HG03442 (cell line): Measurements from ENCODE around the gene ZNF682.
"Not testable (repeated sequence)": the region's sequence is repeated elsewhere in the genome, so short reads cannot be mapped to it uniquely, and the experiment has no call there.

ENCODE experiments used
- ATAC-seq: cut with Tn5 transposase; IDR thresholded peaks from one replicate; pipeline ENCODE4 v1.9.1; 2021; ENCODE audit warnings: mild to moderate bottlenecking, moderate library complexity; ENCODE audit not compliant: unreplicated experiment

The ZNF682 gene

DNA sequence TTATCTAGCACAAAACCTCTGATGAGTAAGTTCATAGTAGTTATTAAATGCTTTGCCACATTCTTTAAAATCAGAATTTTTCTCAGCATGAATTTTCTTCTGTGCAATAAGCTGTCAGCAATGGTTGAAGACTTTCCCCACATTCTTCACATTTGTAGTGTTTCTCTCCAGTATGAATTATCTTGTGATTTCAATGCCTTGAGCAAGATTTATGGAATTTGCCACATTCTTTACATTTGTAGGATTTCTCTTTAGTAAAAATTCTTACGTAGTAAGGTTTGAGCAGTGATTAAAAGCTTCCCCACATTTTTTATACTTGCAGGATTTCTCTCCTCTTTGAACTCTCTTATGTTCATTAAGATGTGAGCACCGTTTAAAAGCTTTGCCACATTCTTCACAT lies 33.6 kb downstream of the ZNF682 start:
- ATAC-seq, result no peak

DNA sequence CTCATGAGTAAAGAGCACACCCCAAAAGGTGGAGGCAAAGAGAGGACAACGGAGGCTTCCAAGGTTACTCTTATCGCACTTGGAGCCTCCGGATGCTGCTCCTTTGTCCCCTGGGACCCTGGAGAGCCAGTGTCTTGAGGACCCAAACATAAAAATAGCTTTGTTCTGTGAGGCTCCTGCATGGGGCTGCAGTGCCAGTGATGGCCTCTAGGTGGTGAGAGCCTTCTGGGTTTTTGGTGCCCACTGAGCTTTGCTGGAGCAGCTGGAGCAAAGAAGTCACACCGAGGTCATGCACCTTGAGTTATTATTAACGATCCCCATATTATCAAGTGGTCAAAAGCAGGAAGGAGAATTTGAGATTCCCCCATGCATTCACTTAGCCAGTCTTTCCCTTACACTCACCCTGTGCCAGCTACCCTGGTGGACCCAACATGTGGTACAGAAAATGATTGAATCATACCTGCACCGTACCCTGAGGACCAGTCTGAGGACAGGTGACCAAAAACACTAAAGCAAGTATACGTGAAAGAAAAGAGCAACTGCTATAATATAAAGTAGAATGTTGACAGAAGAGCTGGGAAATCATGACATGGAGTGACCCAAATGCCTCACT lies 41.5 kb downstream of the ZNF682 start:
- no peak for ATAC-seq

DNA sequence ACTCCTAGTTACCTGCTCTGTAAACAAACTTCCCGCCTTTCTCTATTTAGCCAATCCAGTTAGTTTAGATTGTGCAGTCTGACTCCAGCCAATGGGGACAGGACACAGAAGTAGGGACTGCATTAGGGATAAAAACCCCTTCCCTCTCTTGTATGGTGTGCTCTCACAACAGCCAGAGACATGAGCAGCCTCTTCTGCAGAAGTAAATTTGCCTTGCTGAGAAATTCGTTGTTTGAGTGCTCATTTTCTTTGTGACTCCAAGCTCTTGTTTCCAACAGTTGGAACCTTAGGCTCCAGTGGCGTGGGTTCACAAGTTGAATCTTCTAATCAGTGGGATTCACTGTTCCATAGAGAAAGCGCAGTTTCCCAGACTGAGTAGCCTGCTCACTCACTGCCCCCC lies 72.4 kb downstream of the ZNF682 start:
- no peak for ATAC-seq

DNA sequence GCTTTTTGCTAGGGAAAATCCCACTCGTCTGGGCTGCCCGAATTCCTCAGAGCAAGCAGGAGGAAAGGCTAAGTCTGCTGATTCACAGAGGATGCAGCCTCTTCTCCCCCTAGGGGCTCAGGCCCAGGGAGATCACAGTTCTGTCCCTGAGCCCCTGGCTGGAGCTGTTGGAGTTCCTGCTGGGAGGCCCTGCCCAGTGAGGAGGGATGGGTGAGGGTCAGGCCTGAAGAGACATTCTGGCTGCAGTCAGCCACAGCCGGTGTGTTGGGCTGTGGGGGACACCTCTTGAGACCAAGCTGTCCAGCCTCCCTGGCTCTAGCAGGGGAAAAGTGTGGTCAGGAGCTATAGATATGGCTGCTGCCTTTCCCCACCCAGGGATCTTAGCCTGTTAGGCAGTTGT lies 73.2 kb downstream of the ZNF682 start:
- ATAC-seq, result not testable (repeated sequence)

DNA sequence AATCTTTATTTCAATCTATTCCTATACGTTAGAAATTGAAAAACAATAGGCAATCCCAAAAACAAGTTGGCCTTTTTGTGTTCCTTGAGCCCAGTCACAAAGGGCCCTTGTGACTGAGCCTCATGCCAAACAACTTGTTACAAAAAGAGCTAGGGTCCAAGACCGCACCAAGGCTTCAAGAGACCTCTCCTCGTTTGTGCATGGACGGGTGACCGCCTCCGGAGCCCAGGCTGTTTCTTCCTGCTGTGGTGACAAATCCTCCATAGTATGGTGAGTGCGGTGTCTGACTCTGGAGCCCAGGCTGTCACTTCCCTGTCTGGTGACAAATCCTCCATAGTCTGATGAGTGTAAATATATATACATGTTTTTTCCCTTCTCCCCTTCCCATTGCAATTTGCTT lies 74.9 kb downstream of the ZNF682 start:
- ATAC-seq, result no peak

DNA sequence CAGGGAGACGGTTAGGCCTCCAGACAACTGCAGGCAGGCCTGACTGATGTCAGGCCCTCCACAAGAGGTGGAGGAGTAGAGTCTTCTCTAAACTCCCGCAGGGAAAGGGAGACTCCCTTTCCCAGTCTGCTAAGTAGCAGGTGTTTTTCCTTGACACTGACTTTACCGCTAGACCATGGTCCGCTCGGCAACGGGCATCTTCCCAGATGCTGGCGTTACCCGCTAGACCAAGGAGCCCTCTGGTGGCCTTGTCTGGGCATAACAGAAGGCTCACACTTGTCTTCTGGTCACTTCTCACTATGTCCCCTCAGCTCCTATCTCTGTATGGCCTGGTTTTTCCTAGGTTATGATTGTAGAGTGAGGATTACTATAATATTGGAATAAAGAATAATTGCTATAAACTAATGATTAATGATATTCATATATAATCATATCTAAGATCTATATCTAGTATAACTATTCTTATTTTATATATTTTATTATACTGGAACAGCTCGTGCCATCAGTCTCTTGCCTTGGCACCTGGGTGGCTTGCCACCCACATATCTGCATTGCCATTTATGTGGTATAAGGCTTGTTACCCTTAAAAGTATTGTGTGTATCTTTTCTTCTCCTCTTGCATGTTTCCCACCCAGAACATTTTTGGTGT lies 80.0 kb downstream of the ZNF682 start:
- not testable (repeated sequence) for ATAC-seq

DNA sequence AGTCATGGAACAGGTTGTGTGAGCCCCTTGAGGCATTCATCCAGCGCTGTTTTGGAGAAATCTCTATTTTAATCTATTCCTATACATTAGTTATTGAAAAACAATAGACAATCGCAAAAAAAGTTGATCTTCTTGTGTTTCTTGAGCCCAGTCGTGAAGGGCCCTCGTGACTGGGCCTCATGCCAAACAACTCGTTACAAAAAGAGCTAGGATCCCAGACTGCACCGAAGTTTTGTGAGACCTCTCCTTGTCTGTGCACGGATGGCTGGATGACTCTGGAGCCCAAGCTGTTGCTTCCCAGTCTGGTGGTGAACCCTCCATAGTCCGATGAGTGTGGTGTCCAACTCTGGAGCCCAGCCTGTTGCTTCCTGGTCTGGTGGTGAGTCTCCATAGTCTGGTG lies 81.5 kb downstream of the ZNF682 start:
- not testable (repeated sequence) for ATAC-seq

DNA sequence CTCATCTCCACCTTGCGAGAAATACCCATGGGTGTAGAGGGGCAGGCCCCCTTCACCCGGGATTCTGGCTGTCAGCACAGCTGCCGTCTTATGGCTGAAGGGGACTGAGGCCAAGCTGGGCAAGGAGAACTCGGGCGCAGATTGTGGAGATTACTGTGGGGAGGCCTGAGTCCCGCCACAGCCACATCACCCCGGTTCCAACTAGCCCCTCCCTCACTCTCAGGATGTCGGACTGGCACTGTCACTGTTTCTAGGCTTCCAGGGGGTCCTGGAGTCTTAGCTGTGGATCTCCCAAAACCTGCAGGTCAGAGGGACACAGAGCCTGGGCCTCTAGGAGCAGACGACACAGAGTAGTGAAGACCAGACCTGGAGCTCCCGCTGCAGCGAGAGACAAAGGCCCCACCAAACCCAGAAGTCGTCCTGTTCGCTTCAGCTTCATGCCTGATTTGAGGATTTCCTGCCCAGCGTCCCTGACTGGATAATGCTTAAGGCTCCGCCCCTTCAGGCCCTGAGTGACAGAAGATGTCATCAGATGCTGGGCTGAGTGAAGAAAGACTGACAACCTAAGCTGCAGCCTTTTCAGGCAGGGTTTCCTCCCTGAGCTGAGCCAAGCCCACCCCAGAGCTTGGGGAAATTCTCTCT lies 82.8 kb downstream of the ZNF682 start:
- no peak for ATAC-seq

DNA sequence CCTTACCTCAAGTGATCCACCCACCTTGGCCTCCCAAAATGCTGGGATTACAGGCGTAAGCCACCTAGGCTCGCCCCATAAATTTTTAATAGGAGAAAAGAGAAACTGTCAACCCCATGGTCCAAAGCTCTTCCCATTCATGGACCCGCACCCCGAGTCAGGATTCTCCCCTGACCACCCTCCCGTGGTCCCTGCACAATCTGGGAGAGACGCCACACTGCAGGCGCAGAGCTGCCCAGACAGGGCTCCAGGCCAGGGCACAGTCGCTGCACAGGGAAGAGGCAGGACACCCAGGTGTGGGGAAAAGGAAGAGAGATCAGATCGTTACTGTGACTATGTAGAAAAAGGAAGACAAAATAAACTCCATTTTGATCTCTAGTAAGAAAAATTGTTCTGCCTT lies 84.1 kb downstream of the ZNF682 start:
- ATAC-seq, result no peak
